ENCODE data around the gene U2AF2.
A peak's percentile ranks its signal among the peaks of the same experiment; 100 is the strongest.

The U2AF2 gene

GRCh38 chr19:55654868-55655647 is at the start of gene U2AF2:
Gene U2AF2 (plus strand): TSS chr19:55655035. CDS start chr19:55655105, 70 bp downstream.
- FAIRE-seq, result no peak

GRCh38 chr19:55605207-55605636 is 49.6 kb upstream of the U2AF2 start:
- peak; percentile 52 for FAIRE-seq

GRCh38 chr19:55605637-55606470 is 49.0 kb upstream of the U2AF2 start, which contains the start of gene ZNF865:
Gene ZNF865 (plus strand): TSS chr19:55605647. CDS start chr19:55613619, 7,972 bp downstream.
- FAIRE-seq, result no peak

GRCh38 chr19:55606471-55606787 is 48.4 kb upstream of the U2AF2 start:
- no peak for FAIRE-seq

GRCh38 chr19:55606817-55607216 is 48.0 kb upstream of the U2AF2 start:
- FAIRE-seq, result no peak

GRCh38 chr19:55609326-55609725 is 45.5 kb upstream of the U2AF2 start:
- FAIRE-seq, result no peak

GRCh38 chr19:55611300-55611982 is 43.4 kb upstream of the U2AF2 start:
- no peak for FAIRE-seq

- no peak for FAIRE-seq
These were observed 42.7 kb upstream of the U2AF2 start for GRCh38 chr19:55611983-55612645.

GRCh38 chr19:55613396-55613795 is 41.4 kb upstream of the U2AF2 start:
- no peak for FAIRE-seq

- no peak for FAIRE-seq
These were observed 40.7 kb upstream of the U2AF2 start for GRCh38 chr19:55613930-55614710.

- FAIRE-seq, result no peak
These were observed 39.9 kb upstream of the U2AF2 start for GRCh38 chr19:55614711-55615542.

- no peak for FAIRE-seq
These were observed 39.1 kb upstream of the U2AF2 start for GRCh38 chr19:55615543-55616394.

- no peak for FAIRE-seq
These were observed 38.4 kb upstream of the U2AF2 start for GRCh38 chr19:55616395-55616875.

- FAIRE-seq, result no peak
These were observed 37.4 kb upstream of the U2AF2 start for GRCh38 chr19:55617426-55617825.

- no peak for FAIRE-seq
These were observed 36.4 kb upstream of the U2AF2 start for GRCh38 chr19:55618426-55618825.

GRCh38 chr19:55619286-55619685 is 35.5 kb upstream of the U2AF2 start:
- no peak for FAIRE-seq

- no peak for FAIRE-seq
These were observed 34.2 kb upstream of the U2AF2 start for GRCh38 chr19:55620410-55621204.

- FAIRE-seq, result no peak
These were observed 33.6 kb upstream of the U2AF2 start for GRCh38 chr19:55621205-55621672.

GRCh38 chr19:55621673-55622231 is 33.1 kb upstream of the U2AF2 start:
- FAIRE-seq, result no peak
